SK-N-SH (cell line): Measurements from ENCODE around the gene CERCAM. TPM values are rescaled to one million over a fixed set of nuclear protein-coding genes. Genes with fewer than 3 reads are reported as not detected.

ENCODE experiments used
- CTCF ChIA-PET: fragments of 300-600, 350-600 bp; formaldehyde crosslinking; extraction: SDS; loops from one replicate; lab custom pipeline; 2021; lab: Yijun Ruan, JAX
- POLR2A ChIA-PET: fragments of 350-600 bp; sonication (Branson Sonifier 250); formaldehyde crosslinking; extraction: SDS; loops from one replicate; lab custom pipeline; 2020; ENCODE audit warnings: antibody characterized with exemption, inconsistent platforms; lab: Yijun Ruan, JAX
- DNase-seq: peaks from one replicate; pipeline ENCODE4 v3.0.0; 2012
- H2AFZ ChIP-seq: fragments of 200-600 bp; sonication (generic); 2 replicates; pipeline ENCODE4 v1.8.1; 2016; ENCODE audit warnings: antibody characterized with exemption, mild to moderate bottlenecking, low read depth
- H3F3A ChIP-seq: fragments of 200-600 bp; sonication (generic); replicated peaks from 2 replicates; pipeline ENCODE3; 2016; ENCODE audit warnings: antibody characterized with exemption, mild to moderate bottlenecking; ENCODE audit not compliant: insufficient read depth
- H3K27ac ChIP-seq, 2 experiments: fragments of 200-500 bp in 1 of 2; fragments of 200-600 bp in 1 of 2; sonication (Bioruptor generic) in 1 of 2; sonication (generic), shearing (Covaris generic) in 1 of 2; 2 replicates each; pipeline versions ENCODE4 v1.5.1 to v1.6.1; 2014 to 2016; ENCODE audit warnings: low read depth in 2 of 2, inconsistent platforms in 1 of 2, low read length in 1 of 2, mild to moderate bottlenecking in 1 of 2, mixed read lengths in 1 of 2
- H3K27me3 ChIP-seq: fragments of 200-600 bp; sonication (generic), shearing (Covaris generic); 2 replicates; pipeline ENCODE4 v1.6.1; 2016; ENCODE audit warnings: mixed run types; ENCODE audit not compliant: insufficient read depth
- H3K36me3 ChIP-seq, 2 experiments: fragments of 200-500 bp in 1 of 2; fragments of 200-600 bp in 1 of 2; sonication (Bioruptor generic) in 1 of 2; sonication (generic) in 1 of 2; replicated peaks in 1 of 2; 2 replicates each; pipeline versions ENCODE3 to v1.5.1; 2014 to 2016; ENCODE audit warnings: low read length in 1 of 2, mild to moderate bottlenecking in 1 of 2; ENCODE audit not compliant: insufficient read depth in 2 of 2, control insufficient read depth in 1 of 2
- H3K4me1 ChIP-seq, 2 experiments: fragments of 200-500 bp in 1 of 2; fragments of 200-600 bp in 1 of 2; sonication (Bioruptor generic) in 1 of 2; sonication (generic), shearing (Covaris generic) in 1 of 2; 2 replicates each; pipeline versions ENCODE4 v1.5.1 to v1.6.1; 2014 to 2016; ENCODE audit warnings: low read depth in 1 of 2, low read length in 1 of 2, mixed run types in 1 of 2; ENCODE audit not compliant: insufficient read depth in 2 of 2, control insufficient read depth in 1 of 2
- H3K4me2 ChIP-seq: fragments of 200-600 bp; sonication (generic), shearing (Covaris generic); 2 replicates; pipeline ENCODE4 v1.6.1; 2017; ENCODE audit warnings: mixed run types
- H3K4me3 ChIP-seq, 2 experiments: fragments of 200-500 bp in 1 of 2; fragments of 200-600 bp in 1 of 2; sonication (Bioruptor generic) in 1 of 2; sonication (generic), shearing (Covaris generic) in 1 of 2; 2 replicates each; pipeline versions ENCODE4 v1.5.1 to v1.8.1; 2014 to 2016; ENCODE audit warnings: low read depth in 2 of 2, inconsistent platforms in 1 of 2, low read length in 1 of 2, mild to moderate bottlenecking in 1 of 2, mixed read lengths in 1 of 2, moderate library complexity in 1 of 2
- H3K79me2 ChIP-seq: fragments of 200-600 bp; sonication (generic); 2 replicates; pipeline ENCODE4 v1.8.1; 2017; ENCODE audit warnings: mild to moderate bottlenecking; ENCODE audit not compliant: insufficient read depth
- H3K9ac ChIP-seq: fragments of 200-600 bp; sonication (generic); 2 replicates; pipeline ENCODE4 v1.6.1; 2017; ENCODE audit warnings: mixed run types
- H3K9me2 ChIP-seq: fragments of 200-600 bp; sonication (generic); 2 replicates; pipeline ENCODE4 v1.6.1; 2017; ENCODE audit warnings: mixed run types
- H3K9me3 ChIP-seq: fragments of 200-600 bp; sonication (generic); 2 replicates; pipeline ENCODE4 v1.6.1; 2017; ENCODE audit warnings: mixed run types, mild to moderate bottlenecking, moderate library complexity
- H4K20me1 ChIP-seq: fragments of 200-600 bp; sonication (generic); 2 replicates; pipeline ENCODE4 v1.6.1; 2017; ENCODE audit warnings: mild to moderate bottlenecking, mixed run types; ENCODE audit not compliant: insufficient read depth
- CHD2 ChIP-seq: fragments of 150-350 bp; IDR thresholded peaks from 2 replicates; pipeline ENCODE4 v1.6.1; 2018; ENCODE audit warnings: low read length; ENCODE audit not compliant: partially characterized antibody
- ELF1 ChIP-seq: IDR thresholded peaks from 2 replicates; pipeline ENCODE4 v1.4.0; 2012
- FOSL2 ChIP-seq: IDR thresholded peaks from 2 replicates; pipeline ENCODE4 v1.4.0; 2012; ENCODE audit warnings: low read depth, mild to moderate bottlenecking, moderate library complexity, borderline replicate concordance
- FOXM1 ChIP-seq: IDR thresholded peaks from 2 replicates; pipeline ENCODE4 v1.4.0; 2012; ENCODE audit warnings: low read depth, mild to moderate bottlenecking
- GATA2 ChIP-seq: sonication (generic); formaldehyde crosslinking; IDR thresholded peaks from 2 replicates; pipeline ENCODE4 v1.5.0; 2020; ENCODE audit warnings: mild to moderate bottlenecking, missing genetic modification reagents
- JUND ChIP-seq: IDR thresholded peaks from 2 replicates; pipeline ENCODE4 v1.4.0; 2012
- MEF2A ChIP-seq: IDR thresholded peaks from 2 replicates; pipeline ENCODE4 v1.4.0; 2012; ENCODE audit warnings: low read depth, borderline replicate concordance
- MXI1 ChIP-seq: IDR thresholded peaks from 2 replicates; pipeline ENCODE4 v1.6.1; 2012; ENCODE audit warnings: mild to moderate bottlenecking, low read depth, low read length, improper control_type of control experiment
- NFIC ChIP-seq: IDR thresholded peaks from 2 replicates; pipeline ENCODE4 v1.4.0; 2012; ENCODE audit warnings: borderline replicate concordance
- PBX3 ChIP-seq: IDR thresholded peaks from 2 replicates; pipeline ENCODE4; 2012
- POLR2AphosphoS5 ChIP-seq: IDR thresholded peaks from 2 replicates; pipeline ENCODE4 v1.6.1; 2012; ENCODE audit warnings: low read depth, low read length
- RCOR1 ChIP-seq: fragments of 150-350 bp; IDR thresholded peaks from 2 replicates; pipeline ENCODE4 v1.6.1; 2017; ENCODE audit warnings: antibody characterized with exemption, low read length
- REST ChIP-seq: IDR thresholded peaks from 2 replicates; pipeline ENCODE4 v1.6.1; 2012; ENCODE audit warnings: mild to moderate bottlenecking, low read depth, low read length, moderate library complexity
- SIN3A ChIP-seq: IDR thresholded peaks from 2 replicates; pipeline ENCODE4 v1.6.1; 2012; ENCODE audit warnings: low read depth, mild to moderate bottlenecking, low read length, moderate library complexity, borderline replicate concordance
- SMC3 ChIP-seq: IDR thresholded peaks from 2 replicates; pipeline ENCODE4 v1.6.1; 2012; ENCODE audit warnings: low read depth, low read length, improper control_type of control experiment
- USF1 ChIP-seq: IDR thresholded peaks from 2 replicates; pipeline ENCODE4 v1.4.0; 2012; ENCODE audit warnings: low read depth, borderline replicate concordance
- WGBS: methylation state at CpG from one replicate; pipeline ENCODE4 v1.1.6; 2017; ENCODE audit warnings: low lambda C conversion rate; 5-methylcytosine and 5-hydroxymethylcytosine counted together
- polyA plus RNA-seq, 3 experiments: library from polyadenylated mRNA; depleted of rRNA; stranded (reverse); fragments of >200 nt; gene quantifications; 2 replicates each; pipeline ENCODE4 v1.2.3, GENCODE V29; 2012
- TF ChIP-seq, protein P1 (sequence below): fragments of 150-350 bp; IDR thresholded peaks from 2 replicates; pipeline ENCODE4 v1.6.1; 2017; ENCODE audit warnings: antibody characterized with exemption, low read length, low read depth, borderline replicate concordance
- TF ChIP-seq, protein P2 (sequence below): IDR thresholded peaks from 2 replicates; pipeline ENCODE4 v1.4.0; 2012; ENCODE audit warnings: low read depth
- TF ChIP-seq, protein P3 (sequence below): fragments of 200-600 bp; sonication (generic); IDR thresholded peaks from 2 replicates; pipeline ENCODE4 v1.6.1; 2017; ENCODE audit warnings: antibody characterized with exemption, mild to moderate bottlenecking, moderate library complexity
- TF ChIP-seq, protein P4 (sequence below): IDR thresholded peaks from 2 replicates; pipeline ENCODE4 v1.4.0; 2012; ENCODE audit warnings: low read depth, borderline replicate concordance

CERCAM gene
- polyA plus RNA-seq, 1 of the 3 experiments (the other 2 are of a cell fraction) = 131 TPM

DNA sequence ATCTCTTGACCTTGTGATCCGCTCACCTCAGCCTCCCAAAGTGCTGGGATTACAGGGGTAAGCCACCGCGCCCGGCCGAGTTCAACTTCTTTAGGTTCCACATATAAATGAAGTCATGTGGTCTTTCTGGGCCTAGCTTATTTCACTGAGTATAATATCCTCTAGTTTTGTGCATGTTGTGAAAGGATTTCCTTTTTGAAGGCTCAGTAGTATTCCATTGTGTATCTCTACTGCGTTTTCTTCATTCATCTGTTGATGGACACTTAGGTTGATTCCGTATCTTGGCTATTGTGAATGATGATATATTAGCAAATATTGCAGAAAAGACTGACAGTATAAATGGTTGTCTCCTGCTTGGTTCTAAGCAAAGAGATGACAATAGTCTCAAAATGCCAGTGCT, 55.2 kb downstream of the CERCAM start:
- Histone ChIP-seq H3K4me1 (no peaks in the 10 kb centered on the region), H3K9ac (no peak overlapping the region), H3K9me2 (no peaks in the 10 kb centered on the region), H4K20me1 (no peaks in the 10 kb centered on the region), H3K4me3 (no peak overlapping the region), H3K9me3 (no peaks in the 10 kb centered on the region), H3F3A (peaks cover 3% of the 10 kb centered on the region), H3K27ac (no peak overlapping the region), H3K4me2 (no peak overlapping the region), H3K79me2 (no peaks in the 10 kb centered on the region), H3K36me3 (peaks cover 23 to 24% of the 10 kb centered on the region in 2 experiments), H2AFZ (no peak overlapping the region), H3K27me3 (no peaks in the 10 kb centered on the region)
- ChIA-PET POLR2A (no interaction called here), CTCF (no interaction called here)
- 97% methylated on average over 7 of the region's 7 CpGs for WGBS
- TF ChIP-seq, protein P1, sequence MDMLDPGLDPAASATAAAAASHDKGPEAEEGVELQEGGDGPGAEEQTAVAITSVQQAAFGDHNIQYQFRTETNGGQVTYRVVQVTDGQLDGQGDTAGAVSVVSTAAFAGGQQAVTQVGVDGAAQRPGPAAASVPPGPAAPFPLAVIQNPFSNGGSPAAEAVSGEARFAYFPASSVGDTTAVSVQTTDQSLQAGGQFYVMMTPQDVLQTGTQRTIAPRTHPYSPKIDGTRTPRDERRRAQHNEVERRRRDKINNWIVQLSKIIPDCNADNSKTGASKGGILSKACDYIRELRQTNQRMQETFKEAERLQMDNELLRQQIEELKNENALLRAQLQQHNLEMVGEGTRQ = no peak
- TF ChIP-seq POLR2AphosphoS5 (no peak), NFIC (no peak), FOSL2 (no peak), SIN3A (no peak), REST (no peak), CHD2 (no peak), FOXM1 (no peak), GATA2 (CRISPR knock-in tag) (no peak), SMC3 (no peak), MEF2A (no peak), ELF1 (no peak), USF1 (no peak), MXI1 (no peak), PBX3 (no peak), RCOR1 (no peak), JUND (no peak)
- TF ChIP-seq, protein P2, sequence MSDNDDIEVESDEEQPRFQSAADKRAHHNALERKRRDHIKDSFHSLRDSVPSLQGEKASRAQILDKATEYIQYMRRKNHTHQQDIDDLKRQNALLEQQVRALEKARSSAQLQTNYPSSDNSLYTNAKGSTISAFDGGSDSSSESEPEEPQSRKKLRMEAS = no peak
- TF ChIP-seq, protein P3, sequence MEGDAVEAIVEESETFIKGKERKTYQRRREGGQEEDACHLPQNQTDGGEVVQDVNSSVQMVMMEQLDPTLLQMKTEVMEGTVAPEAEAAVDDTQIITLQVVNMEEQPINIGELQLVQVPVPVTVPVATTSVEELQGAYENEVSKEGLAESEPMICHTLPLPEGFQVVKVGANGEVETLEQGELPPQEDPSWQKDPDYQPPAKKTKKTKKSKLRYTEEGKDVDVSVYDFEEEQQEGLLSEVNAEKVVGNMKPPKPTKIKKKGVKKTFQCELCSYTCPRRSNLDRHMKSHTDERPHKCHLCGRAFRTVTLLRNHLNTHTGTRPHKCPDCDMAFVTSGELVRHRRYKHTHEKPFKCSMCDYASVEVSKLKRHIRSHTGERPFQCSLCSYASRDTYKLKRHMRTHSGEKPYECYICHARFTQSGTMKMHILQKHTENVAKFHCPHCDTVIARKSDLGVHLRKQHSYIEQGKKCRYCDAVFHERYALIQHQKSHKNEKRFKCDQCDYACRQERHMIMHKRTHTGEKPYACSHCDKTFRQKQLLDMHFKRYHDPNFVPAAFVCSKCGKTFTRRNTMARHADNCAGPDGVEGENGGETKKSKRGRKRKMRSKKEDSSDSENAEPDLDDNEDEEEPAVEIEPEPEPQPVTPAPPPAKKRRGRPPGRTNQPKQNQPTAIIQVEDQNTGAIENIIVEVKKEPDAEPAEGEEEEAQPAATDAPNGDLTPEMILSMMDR = no peak
- TF ChIP-seq, protein P4, sequence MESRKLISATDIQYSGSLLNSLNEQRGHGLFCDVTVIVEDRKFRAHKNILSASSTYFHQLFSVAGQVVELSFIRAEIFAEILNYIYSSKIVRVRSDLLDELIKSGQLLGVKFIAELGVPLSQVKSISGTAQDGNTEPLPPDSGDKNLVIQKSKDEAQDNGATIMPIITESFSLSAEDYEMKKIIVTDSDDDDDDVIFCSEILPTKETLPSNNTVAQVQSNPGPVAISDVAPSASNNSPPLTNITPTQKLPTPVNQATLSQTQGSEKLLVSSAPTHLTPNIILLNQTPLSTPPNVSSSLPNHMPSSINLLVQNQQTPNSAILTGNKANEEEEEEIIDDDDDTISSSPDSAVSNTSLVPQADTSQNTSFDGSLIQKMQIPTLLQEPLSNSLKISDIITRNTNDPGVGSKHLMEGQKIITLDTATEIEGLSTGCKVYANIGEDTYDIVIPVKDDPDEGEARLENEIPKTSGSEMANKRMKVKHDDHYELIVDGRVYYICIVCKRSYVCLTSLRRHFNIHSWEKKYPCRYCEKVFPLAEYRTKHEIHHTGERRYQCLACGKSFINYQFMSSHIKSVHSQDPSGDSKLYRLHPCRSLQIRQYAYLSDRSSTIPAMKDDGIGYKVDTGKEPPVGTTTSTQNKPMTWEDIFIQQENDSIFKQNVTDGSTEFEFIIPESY = no peak
- DNase-seq = no peak
